Right cardiac atrium (tissue), 5 donors: ENCODE results near the gene SLAMF9. TPM values are rescaled to one million over a fixed set of nuclear protein-coding genes. Genes with fewer than 3 reads are reported as not detected.
"Not testable (repeated sequence)": the region's sequence is repeated elsewhere in the genome, so short reads cannot be mapped to it uniquely, and the experiment has no call there.

ENCODE experiments used
- ATAC-seq, 2 donors: fragments of 200-7000 bp; cut with Tn5 transposase; one replicate each; pipeline versions ENCODE4 v1.8.0 to v1.9.1; 2020; ENCODE audit warnings: moderate library complexity in 2 of 2, mild to moderate bottlenecking in 1 of 2
- DNase-seq, 3 donors: peaks; one replicate each; pipeline ENCODE4 v3.0.0-alpha.2; 2020
- H3K27ac ChIP-seq: one replicate; pipeline ENCODE4 v1.5.1; 2013; ENCODE audit warnings: mild to moderate bottlenecking, low read length, control low read depth, moderate library complexity
- H3K27me3 ChIP-seq: one replicate; pipeline ENCODE4 v1.6.1; 2013; ENCODE audit not compliant: control insufficient read depth, insufficient read depth
- H3K4me1 ChIP-seq: one replicate; pipeline ENCODE4 v1.6.1; 2013; ENCODE audit warnings: low read length; ENCODE audit not compliant: control insufficient read depth, insufficient read depth
- H3K4me3 ChIP-seq: one replicate; pipeline ENCODE4 v1.5.1; 2013; ENCODE audit warnings: low read length, control low read depth
- H3K9me3 ChIP-seq: one replicate; pipeline ENCODE4 v1.6.1; 2013; ENCODE audit warnings: low read length; ENCODE audit not compliant: control insufficient read depth
- WGBS: extraction: QIAGEN DNeasy Blood & Tissue Kit; methylation state at CpG from one replicate; pipeline ENCODE4 v1.1.7; 2013; 5-methylcytosine and 5-hydroxymethylcytosine counted together
- intact Hi-C, 4 donors: fragments of 100-400 bp; cut with DNase I; formaldehyde crosslinking; loops; one replicate each; pipeline versions ENCODE4 v1.11.0 to v1.14.0; 2022 to 2023
- polyA plus RNA-seq: library from polyadenylated mRNA; stranded (reverse); fragments of 200-250 nt; gene quantifications from one replicate; pipeline ENCODE4 v1.2.3, GENCODE V29; 2013
- total RNA-seq, 4 donors: library from RNA; stranded (reverse); fragmentation: NEBNext Ultra II Directional; extraction: Animal tissue kit (Norgen Biotek cat#: 25700); gene quantifications; one replicate each; pipeline ENCODE4 v1.2.1, GENCODE V29; 2021
- donor health status: healthy with polysubstance abuse.
- donor health status: DM: no; HTN: yes; CAD: no.
- donor health status: DM: no; HTN: no; CAD: no.
- donor health status: DM: no; HTN: yes; CAD: no; lungs with severe emphysema.
- donor health status: DM: yes; HTN: yes; CAD: no.

The SLAMF9 gene
- total and polyA plus RNA-seq, 5 donors: not detected

- intact Hi-C loops: no loop called here
- no peak for DNase-seq
- ATAC-seq: no peak
- WGBS: 77% methylated on average over 9 of the region's 9 CpGs
- Histone ChIP-seq H3K9me3 (no peaks in the 10 kb centered on the region), H3K27me3 (no peaks in the 10 kb centered on the region), H3K4me1 (peaks cover 8% of the 10 kb centered on the region), H3K4me3 (no peak overlapping the region), H3K27ac (no peak overlapping the region)
These were observed 45.8 kb downstream of the SLAMF9 start for GRCh38 chr1:159908031-159908940.

GRCh38 chr1:159906960-159907359, 47.1 kb downstream of the SLAMF9 start:
- intact Hi-C loops: no loop called here
- 85% methylated on average over 1 of the region's 1 CpG for WGBS
- DNase-seq (no peak), ATAC-seq (no peak)
- peaks cover 8% of the 10 kb centered on the region for H3K4me1 ChIP-seq
- no peaks in the 10 kb centered on the region for H3K9me3 ChIP-seq
- H3K27ac ChIP-seq: no peak overlapping the region
- H3K27me3 ChIP-seq: no peaks in the 10 kb centered on the region
- no peak overlapping the region for H3K4me3 ChIP-seq

GRCh38 chr1:159904036-159904435, 50.0 kb downstream of the SLAMF9 start:
- intact Hi-C loops, H3K4me1 ChIP-seq, DNase-seq, ATAC-seq, H3K27me3 ChIP-seq, H3K4me3 ChIP-seq, H3K9me3 ChIP-seq, H3K27ac ChIP-seq: not testable (repeated sequence)
- WGBS: 84% methylated on average over 3 of the region's 3 CpGs

GRCh38 chr1:159902541-159902940, 51.5 kb downstream of the SLAMF9 start:
- 94% methylated on average over 3 of the region's 3 CpGs for WGBS
- H3K4me3 ChIP-seq: no peak overlapping the region

More at GRCh38 chr1:159902541-159902940, 51.5 kb downstream of the SLAMF9 start:
- Histone ChIP-seq H3K9me3 (no peaks in the 10 kb centered on the region), H3K4me1 (peaks cover 10% of the 10 kb centered on the region), H3K27me3 (no peaks in the 10 kb centered on the region), H3K27ac (no peak overlapping the region)
- intact Hi-C loops: no loop called here
- ATAC-seq: no peak
- DNase-seq: no peak

Other genes starting within 250 kb of the SLAMF9 start
- gene CRP, start 239.6 kb downstream of the SLAMF9 start, total RNA-seq: under 1 TPM in 1 of 4 donors, not detected in 3; 0.67 TPM
- gene CRP, start 239.6 kb downstream of the SLAMF9 start, polyA plus RNA-seq: 0.18 TPM
- 10 to 100 TPM; 20.7 to 27.8 (median 23.3) TPM for gene DUSP23, start 173.3 kb downstream of the SLAMF9 start, total RNA-seq
- gene DUSP23, start 173.3 kb downstream of the SLAMF9 start, polyA plus RNA-seq: 43.7 TPM
- under 1 TPM in 2 of 4 donors, not detected in 2; 0.50 to 0.54 TPM for gene FCRL6, start 151.9 kb downstream of the SLAMF9 start, total RNA-seq
- 0.11 TPM for gene FCRL6, start 151.9 kb downstream of the SLAMF9 start, polyA plus RNA-seq
- 1 to 10 TPM; 1.7 to 4.5 (median 2.3) TPM for gene SLAMF8, start 127.4 kb downstream of the SLAMF9 start, total RNA-seq
- gene SLAMF8, start 127.4 kb downstream of the SLAMF9 start, polyA plus RNA-seq: 0.52 TPM
- under 1 TPM in 2 of 4 donors, not detected in 2; 0.19 to 0.23 TPM for gene VSIG8, start 91.6 kb downstream of the SLAMF9 start, total RNA-seq
- 0.07 TPM for gene VSIG8, start 91.6 kb downstream of the SLAMF9 start, polyA plus RNA-seq
- gene CFAP45, start 54.1 kb downstream of the SLAMF9 start, total RNA-seq: 1 to 10 TPM; 3.4 to 5.6 (median 3.9) TPM
- 9.4 TPM for gene CFAP45, start 54.1 kb downstream of the SLAMF9 start, polyA plus RNA-seq
- gene TAGLN2, start 28.7 kb downstream of the SLAMF9 start, total RNA-seq: 100 to 1,000 TPM; 117 to 253 (median 162) TPM
- gene TAGLN2, start 28.7 kb downstream of the SLAMF9 start, polyA plus RNA-seq: 186 TPM
- 1 to 10 TPM in 3 of 4 donors, under 1 TPM in 1; 0.17 to 2.7 (median 2.3) TPM for gene IGSF9, start 8.6 kb downstream of the SLAMF9 start, total RNA-seq
- gene IGSF9, start 8.6 kb downstream of the SLAMF9 start, polyA plus RNA-seq: 1.3 TPM
- 1 to 10 TPM; 4.0 to 4.6 (median 4.3) TPM for gene PIGM, start 77.8 kb upstream of the SLAMF9 start, total RNA-seq
- gene PIGM, start 77.8 kb upstream of the SLAMF9 start, polyA plus RNA-seq: 2.7 TPM
- gene KCNJ10, start 115.9 kb upstream of the SLAMF9 start, total RNA-seq: under 1 TPM; 0.11 to 0.31 (median 0.20) TPM
- gene KCNJ10, start 115.9 kb upstream of the SLAMF9 start, polyA plus RNA-seq: 0.14 TPM
- not detected for gene KCNJ9, start 127.3 kb upstream of the SLAMF9 start, total RNA-seq
- not detected for gene KCNJ9, start 127.3 kb upstream of the SLAMF9 start, polyA plus RNA-seq
- gene IGSF8, start 144.4 kb upstream of the SLAMF9 start, total RNA-seq: 10 to 100 TPM; 18.3 to 24.2 (median 19.8) TPM
- 18.2 TPM for gene IGSF8, start 144.4 kb upstream of the SLAMF9 start, polyA plus RNA-seq
- gene ATP1A2, start 161.5 kb upstream of the SLAMF9 start, total RNA-seq: 100 to 1,000 TPM; 150 to 323 (median 257) TPM
- gene ATP1A2, start 161.5 kb upstream of the SLAMF9 start, polyA plus RNA-seq: 89.6 TPM
- under 1 TPM in 3 of 4 donors, not detected in 1; 0.08 to 0.43 (median 0.28) TPM for gene ATP1A4, start 197.4 kb upstream of the SLAMF9 start, total RNA-seq
- 0.07 TPM for gene ATP1A4, start 197.4 kb upstream of the SLAMF9 start, polyA plus RNA-seq
- gene CASQ1, start 236.3 kb upstream of the SLAMF9 start, total RNA-seq: 10 to 100 TPM in 3 of 4 donors, 1 to 10 TPM in 1; 9.5 to 24.7 (median 15.3) TPM
- gene CASQ1, start 236.3 kb upstream of the SLAMF9 start, polyA plus RNA-seq: 33.3 TPM